NOMO-1 (cell line): Measurements from ENCODE around the gene CCM2.
"Not testable (repeated sequence)": the region's sequence is repeated elsewhere in the genome, so short reads cannot be mapped to it uniquely, and the experiment has no call there.

Experiments
- DNase-seq, 2 experiments: peaks; one replicate each; lab custom pipeline; 2025; ENCODE audit not compliant: unreplicated experiment in 2 of 2; lab: John Stamatoyannopoulos, UW

Gene CCM2

DNA sequence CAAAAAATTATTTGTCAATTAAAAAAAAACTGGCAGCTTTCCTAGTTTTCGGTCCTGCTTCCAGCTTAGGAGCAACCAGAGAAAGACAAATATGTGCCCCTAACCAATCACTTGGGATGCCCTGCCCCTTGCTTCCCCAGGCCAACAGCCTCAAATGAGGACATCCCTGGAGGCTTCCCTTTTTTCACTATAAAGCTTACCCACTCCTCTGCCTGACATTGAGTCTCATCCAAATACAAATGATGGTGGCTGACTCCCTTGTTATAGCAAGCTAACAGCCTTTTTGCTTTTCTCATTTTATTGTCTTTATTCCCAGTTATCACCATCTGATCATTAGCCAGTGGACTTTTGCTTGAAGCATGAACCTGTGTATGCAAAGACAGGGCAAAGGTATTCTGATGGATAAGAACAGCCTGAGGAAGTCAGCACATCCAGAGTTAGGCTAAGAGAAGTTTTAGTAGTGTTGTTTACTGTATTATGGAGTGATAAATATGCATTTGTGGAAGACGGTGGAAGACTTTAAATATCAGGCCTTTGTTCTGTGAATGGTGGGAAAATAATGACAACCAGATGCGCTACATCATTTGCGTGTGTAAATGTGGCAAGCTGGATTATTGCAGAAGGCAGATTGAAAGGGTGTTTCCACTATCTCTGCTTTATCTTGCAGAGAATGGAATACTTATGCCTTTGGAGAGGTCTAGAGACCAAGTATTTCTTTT lies 1.7 kb upstream of the CCM2 start:
- DNase-seq = no peak

DNA sequence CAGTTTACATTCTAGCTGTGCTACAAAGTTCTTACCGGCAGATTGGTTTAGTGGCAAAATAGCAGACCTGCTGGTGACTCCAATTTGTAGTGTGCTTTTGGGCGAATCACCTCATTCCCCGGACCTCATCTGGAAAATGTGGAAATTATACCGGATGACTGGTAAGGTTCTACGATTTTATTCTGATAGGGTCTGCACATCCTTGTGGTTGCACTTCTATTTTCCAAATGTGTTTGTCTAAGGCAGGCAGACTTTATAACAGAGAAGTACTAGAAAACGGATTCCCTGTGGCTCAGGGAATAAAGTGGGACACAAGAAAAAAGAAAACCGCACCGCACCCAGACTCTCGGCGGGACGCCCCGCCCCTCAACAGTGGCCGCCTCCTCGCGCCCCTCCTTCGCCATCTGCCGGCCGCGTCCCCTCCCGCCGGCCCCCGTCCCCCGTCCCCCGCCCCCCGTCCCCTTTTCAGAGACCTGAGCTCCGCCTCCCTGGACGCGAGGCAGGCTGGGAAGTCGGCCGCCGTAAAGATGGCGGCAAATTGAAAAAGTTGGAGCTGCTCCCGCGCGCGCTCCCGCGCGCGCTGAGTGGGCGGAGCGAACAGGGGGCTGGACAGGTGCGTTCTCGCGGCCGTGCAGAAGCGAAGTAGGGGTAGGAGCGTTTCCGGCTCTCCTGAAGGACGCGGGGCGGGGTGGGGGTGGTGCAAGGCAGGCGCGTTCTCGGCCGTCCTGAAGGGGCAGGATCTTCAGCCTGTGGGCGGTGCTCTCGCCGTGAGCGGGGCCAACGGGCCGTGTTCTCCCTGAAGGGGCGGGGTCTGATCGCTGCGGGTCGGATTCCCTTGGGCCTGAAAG lies 532 bp upstream of the CCM2 start:
- peak; percentile 98 for DNase-seq

DNA sequence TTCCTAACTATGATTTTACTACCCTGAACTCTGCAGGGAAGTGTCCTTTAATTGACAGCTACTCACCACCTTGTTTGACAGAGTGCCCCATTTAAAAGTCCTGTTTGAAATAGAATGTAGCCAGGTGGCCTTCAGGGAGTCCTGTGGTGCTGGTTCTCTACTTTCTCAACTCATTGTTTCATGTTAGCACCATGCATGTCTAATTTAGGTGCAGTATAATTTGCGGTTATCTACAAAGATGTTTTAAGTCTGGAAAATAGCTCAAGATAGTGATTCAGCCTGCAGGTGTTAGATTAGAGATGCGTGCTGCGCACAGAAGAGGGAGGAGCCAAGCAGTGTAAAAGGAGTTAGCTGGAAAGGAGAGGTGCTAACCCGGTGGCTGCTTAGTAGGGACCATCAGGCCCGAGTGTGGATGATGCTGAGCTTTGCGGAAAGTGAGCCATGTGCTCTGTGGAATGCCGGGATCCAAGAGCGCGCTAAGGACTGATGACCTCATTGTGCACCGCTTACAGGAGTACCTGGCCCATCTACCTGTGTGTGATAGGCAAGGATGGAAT lies 1.2 kb downstream of the CCM2 start:
- no peak for DNase-seq

DNA sequence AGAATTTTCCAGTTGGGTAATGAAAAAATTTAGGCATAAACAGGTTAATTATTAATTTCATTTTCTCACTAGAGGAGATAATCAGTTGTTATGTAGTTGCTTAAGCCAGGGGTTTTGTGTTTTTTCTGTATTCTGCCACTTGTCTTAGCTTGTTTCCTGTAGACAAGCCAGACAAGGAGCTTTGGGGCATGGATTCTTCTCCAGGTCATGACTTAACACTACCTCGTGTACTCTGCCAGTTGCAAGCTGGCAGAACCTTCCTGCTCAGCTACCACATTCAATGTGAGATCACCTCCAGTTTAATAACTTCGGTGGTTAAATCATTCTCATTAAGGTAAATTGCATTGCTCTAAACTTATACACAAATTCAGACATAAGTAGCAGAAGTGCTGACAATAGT lies 1.8 kb downstream of the CCM2 start:
- no peak for DNase-seq

DNA sequence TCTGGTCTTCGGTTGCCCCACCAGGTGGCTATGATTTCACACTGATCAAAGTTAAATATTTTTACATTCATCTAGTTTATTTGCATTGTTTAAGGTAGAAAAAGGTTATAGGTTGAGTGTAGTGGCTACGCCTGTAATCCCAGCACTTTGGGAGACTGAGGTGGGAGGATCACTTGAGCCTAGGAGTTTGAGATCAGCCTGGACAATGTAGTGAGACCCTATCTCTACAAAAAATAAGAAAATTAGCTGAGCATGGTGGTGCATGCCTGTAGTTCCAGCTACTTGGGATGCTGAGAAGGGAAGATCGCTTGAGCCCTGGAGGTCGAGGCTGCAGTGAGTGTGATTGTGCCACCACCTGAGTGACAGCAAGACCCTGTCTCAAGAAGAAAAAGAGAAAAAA lies 3.8 kb downstream of the CCM2 start:
- DNase-seq = no peak

DNA sequence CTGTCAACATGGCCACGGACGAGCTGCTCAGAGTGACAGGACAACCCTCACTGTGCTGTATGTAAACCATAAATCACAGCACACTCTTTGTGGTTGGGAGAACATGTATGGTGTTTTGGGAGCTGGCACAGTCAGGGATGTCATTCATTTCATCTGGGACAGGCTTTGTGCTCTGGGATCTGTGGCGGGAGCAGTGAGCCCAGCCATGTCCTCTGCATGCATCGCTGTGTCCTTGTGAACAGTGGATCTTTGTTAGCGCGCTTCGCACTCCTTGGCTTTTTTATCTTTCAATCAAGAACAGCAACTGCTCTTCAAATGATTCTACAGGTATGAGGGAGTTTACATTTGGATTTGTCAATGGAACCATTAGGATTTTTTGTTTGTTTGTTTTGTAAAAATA lies 7.1 kb downstream of the CCM2 start:
- DNase-seq = no peak

DNA sequence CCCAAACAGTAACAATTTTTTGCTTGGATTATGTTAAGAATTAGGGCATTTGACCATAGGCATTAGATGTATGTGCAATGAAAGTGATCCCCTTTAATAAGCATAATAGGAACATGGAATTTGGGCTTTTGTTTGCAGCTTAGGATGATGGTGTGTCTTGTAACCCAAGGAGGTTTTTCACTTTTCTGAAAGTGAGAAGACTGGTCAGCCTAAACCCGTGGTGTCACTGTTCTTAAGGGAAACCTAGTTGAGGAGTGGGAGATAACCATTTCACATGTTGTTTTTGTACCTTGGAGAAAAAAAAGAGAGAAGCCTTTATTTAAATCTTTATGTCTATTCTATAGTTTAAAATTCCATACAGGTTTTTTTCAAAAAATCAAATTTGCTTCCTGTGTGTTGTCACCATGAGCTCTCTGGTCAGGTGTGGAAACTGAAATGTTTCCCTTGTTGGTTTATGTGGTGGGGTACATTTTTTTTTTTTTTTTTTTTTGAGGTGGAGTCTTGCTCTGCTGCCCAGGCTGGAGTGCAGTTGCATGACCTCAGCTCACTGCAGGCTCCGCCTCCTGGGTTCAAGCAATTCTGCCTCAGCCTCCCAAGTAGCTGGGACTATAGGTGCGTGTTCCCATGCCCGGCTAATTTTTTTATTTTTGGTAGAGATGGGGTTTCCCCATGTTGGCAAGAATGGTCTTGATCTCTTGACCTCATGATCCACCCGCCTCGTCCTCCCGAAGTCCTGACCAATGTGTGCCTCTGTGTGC lies 7.7 kb downstream of the CCM2 start:
- DNase-seq = no peak

DNA sequence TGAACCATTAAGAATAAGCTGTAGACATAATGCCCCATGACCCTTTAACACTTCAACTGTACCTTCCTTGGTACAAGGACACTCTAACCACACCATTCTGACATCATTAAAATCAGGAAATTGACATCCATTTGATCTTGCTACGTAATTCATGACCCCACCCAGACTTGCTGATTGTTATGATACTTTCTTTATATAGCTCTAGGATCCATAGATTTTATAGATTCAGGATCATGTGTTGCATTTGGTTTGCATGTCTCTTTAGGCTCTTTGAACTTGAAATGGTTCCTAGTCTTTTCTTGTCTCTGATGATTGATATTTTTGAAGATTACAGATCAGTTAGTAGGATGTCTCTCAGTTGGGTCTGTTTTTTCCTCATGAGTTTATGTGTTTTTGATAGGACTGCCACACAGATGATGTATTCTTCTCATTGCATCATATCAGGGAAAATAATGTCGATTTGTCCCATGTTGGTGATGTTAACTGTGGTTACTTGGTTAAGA lies 13.5 kb downstream of the CCM2 start:
- no peak for DNase-seq

DNA sequence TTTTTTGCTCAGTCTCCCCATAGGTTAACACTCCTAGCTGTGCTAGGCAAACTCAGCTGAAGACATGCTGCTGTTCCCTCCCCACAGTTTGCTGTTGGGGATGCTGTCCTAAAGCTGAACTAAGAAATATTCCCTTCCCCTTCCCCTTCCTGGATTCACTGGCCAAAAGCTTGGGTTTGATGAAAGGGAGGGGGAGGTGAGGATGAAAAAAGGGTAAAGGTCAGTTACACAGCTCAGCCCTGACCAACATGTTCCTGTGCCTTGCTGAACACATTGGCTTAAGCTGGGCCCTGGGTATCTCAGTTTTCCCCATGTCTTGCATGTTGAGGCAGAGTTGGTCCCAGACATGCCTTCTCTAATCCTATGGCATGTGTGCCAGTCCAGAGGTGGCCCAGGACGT lies 15.3 kb downstream of the CCM2 start:
- DNase-seq = no peak

DNA sequence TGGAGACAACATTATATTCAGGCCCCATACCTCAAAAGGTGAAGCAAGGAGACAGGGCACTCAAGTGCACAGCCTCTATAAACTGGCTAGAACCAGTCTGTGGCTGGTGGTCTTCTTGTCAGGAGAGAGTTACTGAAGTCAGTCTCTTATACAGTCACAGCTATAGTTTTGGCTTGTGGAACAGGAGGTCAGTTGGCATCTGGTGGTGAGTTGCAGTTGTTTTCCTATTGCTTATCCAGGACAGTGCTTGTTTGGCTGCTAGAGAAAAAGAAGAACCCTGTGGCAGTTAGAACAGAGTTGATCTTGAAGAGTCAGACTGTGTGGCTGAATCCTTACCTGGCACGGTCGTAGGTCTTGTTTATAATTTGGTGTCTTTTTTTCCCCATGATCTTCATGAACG lies 17.3 kb downstream of the CCM2 start:
- no peak for DNase-seq

DNA sequence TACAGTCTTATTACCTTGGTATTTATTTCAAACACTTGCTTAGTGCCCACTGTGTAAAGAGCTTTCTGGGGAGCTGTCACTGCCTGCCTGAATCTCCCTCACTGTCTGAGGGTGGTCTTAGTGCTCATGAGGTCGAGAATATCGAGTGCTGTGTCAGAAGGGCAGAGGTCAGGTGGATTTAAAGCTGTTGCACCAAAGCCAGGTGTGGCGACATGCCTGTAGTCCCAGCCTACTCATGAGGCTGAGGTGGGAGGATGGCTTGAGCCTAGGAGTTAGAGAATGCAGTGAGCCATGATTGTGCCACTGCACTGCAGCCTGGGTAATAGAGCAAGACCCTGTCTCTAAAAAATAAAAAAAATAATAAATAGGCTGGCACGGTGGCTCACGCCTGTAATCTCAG lies 20.9 kb downstream of the CCM2 start:
- no peak for DNase-seq

DNA sequence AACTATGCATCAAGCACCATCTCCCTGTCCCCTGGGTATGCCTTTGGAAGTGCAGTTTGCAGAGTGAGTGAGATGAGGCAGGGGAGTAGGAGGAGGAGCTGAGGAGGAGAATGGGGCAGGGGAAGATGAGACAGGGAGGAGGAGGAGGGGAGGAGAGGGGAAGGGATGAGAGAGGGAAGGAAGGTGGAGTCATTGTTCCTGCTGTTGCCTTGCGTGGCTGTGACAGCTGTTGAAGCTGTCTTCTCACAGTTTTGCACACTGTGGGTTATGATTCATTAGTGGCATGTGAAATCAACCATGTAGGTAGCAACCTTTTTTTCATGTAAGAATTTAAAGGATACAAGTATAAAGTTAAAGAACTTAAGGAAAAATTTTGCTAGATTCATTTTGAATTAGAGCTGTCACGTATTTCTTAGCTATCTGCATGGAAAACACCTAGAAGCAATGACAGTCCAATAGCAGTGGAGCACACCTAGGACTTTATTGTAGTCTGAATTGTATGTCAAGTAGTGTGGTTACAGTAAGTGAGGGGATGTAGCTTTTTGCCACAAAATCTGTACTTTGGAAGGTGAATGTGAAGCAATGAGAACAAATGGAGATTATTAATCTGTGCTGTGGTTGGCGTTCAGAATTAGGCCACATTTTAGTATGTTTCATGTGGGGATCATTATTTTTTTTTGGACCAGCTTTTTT lies 21.7 kb downstream of the CCM2 start:
- peak; percentile 11 to 39 for DNase-seq

DNA sequence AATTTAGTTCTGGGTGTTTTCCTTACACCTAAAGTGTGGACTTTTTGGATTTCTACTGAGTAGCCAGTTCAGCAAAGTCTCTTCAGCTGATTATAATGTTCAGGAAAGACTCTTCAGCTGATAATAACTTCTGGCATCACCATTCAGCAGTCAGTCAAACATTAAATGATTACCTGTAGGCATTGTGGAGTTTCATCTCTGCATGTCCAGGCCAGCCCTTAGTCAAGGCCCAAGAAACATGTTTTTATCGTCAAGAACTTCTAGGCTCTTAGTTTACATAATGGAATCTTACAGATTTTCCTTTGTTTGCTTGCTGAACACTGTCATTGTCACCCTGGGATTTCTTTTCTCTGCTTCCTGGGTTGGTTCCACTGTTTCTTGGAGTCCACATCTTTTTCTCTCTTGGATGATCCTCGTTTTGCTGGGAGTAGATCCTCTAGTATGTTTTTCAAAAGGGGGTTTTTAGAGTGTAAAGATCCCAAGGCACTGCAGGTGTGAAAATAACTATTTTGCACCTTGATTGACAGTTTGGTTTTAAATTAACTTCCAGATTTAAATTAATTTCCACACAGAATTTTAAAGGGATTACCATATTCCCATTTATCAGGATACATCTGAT lies 24.2 kb downstream of the CCM2 start:
- DNase-seq = no peak

DNA sequence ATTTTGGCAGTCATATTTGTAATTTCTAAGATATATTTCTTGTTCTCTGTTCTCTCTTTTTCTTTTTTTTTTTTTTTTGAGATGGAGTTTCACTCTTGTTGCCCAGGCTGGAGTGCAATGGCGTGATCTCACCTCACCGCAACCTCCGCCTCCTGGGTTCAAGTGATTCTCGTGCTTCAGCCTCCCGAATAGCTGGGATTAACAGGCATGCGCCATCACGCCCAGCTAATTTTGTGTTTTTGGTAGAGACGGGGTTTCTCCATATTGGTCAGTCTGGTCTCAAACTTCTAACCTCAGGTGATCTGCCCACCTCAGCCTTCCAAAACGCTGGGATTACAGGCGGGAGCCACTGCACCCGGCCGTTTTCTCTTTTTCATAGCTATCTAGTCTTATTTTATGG lies 25.5 kb downstream of the CCM2 start:
- not testable (repeated sequence) for DNase-seq

DNA sequence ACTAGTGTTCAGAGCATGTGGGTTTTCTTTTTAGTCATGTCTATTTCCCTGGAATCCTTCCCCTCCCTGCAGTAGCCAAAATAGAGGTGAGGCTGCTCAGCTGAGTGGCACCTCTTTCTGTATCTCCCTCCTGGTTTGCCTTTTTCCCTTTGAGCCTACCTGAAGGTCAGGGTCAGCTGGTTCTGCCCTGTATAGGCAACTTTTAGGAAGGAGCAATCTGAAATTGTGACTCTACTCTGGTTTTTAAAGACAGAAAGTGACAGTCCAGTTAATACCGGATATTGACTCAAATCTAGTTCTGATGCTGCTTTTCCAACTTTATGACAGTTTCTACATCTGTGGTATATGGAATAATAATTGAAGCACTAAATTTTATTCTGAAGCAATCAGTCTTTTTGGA lies 26.0 kb downstream of the CCM2 start:
- DNase-seq = no peak

DNA sequence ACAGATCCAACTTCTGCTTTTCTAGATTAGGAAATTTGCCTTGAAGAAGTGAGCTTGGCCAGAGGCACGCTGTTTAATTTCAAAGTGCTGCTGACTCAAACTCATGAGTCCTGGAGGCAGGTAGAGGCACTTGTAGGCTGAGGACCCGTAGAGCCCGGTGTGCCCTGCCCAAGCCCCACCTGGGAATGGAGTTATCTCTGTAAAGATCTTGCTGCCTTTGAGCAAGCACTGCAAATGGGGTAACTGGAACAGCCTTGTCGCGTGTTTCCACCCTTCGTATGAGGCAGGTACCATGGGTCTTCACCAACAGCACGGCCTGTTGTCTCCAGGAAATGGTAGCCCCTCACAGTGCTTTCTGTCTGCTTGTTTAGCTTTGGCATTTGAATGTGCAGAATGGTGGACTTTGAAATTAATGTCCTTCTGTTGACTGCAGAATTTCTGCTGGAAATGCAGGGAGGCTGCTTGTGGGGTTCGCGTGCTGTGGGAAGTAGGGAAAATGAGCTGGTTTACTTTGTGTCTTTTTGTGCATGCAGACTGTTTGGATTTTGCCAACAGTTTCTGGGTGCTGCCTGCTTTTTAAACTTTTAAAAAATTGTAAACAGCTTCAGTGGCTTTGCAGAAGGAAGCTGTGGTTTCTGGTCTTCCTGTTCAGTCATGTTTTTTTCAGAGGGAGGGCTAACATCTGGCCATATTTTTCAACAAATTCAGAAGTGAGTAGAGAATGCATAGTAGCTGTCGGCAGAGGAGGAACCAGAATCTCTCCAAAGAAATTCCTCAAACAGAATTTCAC lies 27.2 kb downstream of the CCM2 start:
- peak; percentile 77 to 89 for DNase-seq

DNA sequence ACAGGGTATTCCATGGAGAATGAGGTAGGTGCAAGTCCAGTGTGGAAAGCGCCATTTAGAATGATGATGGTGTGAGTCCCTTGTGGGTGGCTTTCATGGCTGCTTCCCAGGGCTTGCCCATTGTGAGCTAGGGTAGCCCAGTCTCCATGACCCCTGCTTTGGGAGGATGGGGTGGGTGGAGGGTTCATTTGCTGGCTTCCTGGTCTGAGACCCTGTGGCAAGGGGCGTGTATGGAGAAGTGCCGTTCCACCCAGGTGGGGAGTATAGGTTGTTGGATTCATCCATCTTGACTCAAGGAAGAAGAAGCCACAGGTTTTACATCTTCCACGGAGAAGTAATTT lies 27.7 kb downstream of the CCM2 start:
- no peak for DNase-seq

DNA sequence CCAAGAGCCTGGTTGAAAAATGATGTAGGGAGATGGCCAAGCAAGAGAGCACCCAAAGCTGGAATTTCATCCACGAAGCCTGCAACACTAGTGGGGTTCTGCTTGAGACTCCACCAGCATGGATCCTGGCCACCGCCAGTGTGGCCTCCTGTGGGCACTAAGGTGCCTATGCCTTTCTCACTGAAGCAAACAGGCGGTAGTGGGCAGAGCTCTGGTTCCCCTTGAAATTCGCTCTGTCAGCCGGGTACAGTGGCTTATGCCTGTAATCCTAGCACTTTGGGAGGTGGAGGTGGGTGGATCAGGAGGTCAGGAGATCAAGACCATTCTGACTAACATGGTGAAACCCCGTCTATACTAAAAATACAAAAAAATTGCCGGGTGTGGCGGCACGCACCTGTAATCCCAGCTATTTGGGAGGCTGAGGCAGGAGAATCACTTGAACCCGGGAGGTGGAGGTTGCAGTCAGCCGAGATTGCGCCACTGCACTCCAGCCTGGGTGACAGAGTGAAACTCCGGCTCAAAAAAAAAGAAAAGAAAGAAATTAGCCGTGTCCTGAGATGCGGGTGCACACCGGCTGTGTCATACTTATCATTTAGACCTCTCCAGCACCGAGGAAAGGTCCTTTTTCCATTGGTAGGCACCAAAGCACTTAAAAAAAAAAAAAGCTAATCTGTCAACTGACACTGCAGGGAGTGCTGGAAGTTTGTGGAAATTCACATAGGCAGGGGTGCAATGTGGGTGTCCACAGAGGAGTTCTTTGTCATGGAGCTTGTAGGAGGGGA lies 28.3 kb downstream of the CCM2 start:
- DNase-seq = no peak

DNA sequence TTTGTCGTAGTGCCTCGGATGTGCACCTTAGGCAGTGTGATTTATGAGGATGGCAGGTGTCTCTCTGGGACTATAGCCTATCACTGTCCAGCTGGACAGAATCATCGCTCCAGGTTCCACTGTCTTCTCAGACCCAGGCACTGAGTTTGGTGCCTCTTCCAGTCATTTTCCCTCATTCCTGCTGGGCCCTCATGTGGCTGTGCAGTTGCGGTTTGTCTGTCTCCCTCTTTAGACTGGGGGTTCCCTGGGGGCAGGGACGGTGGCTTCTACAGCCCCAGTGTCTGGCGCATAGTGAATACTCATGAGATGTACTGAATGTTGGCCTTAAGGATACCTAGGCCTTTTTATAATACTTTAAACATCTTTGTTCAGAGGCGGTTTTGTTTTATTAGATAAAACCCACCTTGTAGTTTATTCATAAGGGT lies 28.9 kb downstream of the CCM2 start:
- no peak for DNase-seq
